A673 (cell line): ENCODE measurements around the gene METAP2. TPM values are rescaled to one million over a fixed set of nuclear protein-coding genes. Genes with fewer than 3 reads are reported as not detected.

Experiments
- BruUV-seq: library from RNA; stranded (reverse); fragments of 400-500 nt; replicated peaks from 2 replicates; lab custom pipeline; 2021; lab: Mats Ljungman, UMichigan
- CTCF ChIA-PET: fragments of 300-600 bp; sonication (Branson Sonifier 250); formaldehyde crosslinking; loops from one replicate; lab custom pipeline; 2022; ENCODE audit warnings: antibody characterized with exemption; lab: Charles Lee
- POLR2A ChIA-PET: fragments of 300-600 bp; sonication (Branson Sonifier 250); formaldehyde crosslinking; loops from one replicate; lab custom pipeline; 2022; ENCODE audit warnings: antibody characterized with exemption; ENCODE audit not compliant: low non-redundant PET; lab: Charles Lee
- DNase-seq: peaks from one replicate; pipeline ENCODE4 v3.0.0-alpha.2; 2015; ENCODE audit warnings: low spot score
- H3K27ac ChIP-seq: fragments of 200-600 bp; sonication (generic); 2 replicates; pipeline ENCODE4 v1.5.1; 2016; ENCODE audit warnings: mixed run types, low read depth, mild to moderate bottlenecking, mixed read lengths, antibody characterized with exemption, low read length; ENCODE audit not compliant: poor library complexity, severe bottlenecking
- H3K27me3 ChIP-seq: fragments of 200-600 bp; sonication (generic); replicated peaks from 2 replicates; pipeline ENCODE4 v1.6.1; 2017; ENCODE audit warnings: mixed run types, low read depth, mild to moderate bottlenecking, mixed read lengths, antibody characterized with exemption, low read length; ENCODE audit not compliant: insufficient read depth, poor library complexity
- H3K36me3 ChIP-seq: fragments of 200-600 bp; sonication (generic); 2 replicates; pipeline ENCODE4 v1.6.1; 2016; ENCODE audit warnings: mixed run types, mild to moderate bottlenecking, mixed read lengths, antibody characterized with exemption, low read length; ENCODE audit not compliant: insufficient read depth, poor library complexity, severe bottlenecking
- H3K4me1 ChIP-seq: fragments of 200-600 bp; sonication (generic); 2 replicates; pipeline ENCODE4 v1.6.1; 2017; ENCODE audit warnings: mixed run types, mild to moderate bottlenecking, mixed read lengths, antibody characterized with exemption, low read length; ENCODE audit not compliant: insufficient read depth, poor library complexity, severe bottlenecking
- H3K4me3 ChIP-seq: fragments of 200-600 bp; sonication (generic); 2 replicates; pipeline ENCODE4 v1.5.1; 2016; ENCODE audit warnings: low read depth, mixed run types, mild to moderate bottlenecking, mixed read lengths, low read length; ENCODE audit not compliant: poor library complexity, severe bottlenecking
- H3K9me3 ChIP-seq: fragments of 200-600 bp; sonication (generic); 2 replicates; pipeline ENCODE4 v1.6.1; 2016; ENCODE audit warnings: mixed run types, low read depth, mild to moderate bottlenecking, mixed read lengths, antibody characterized with exemption, low read length; ENCODE audit not compliant: poor library complexity, severe bottlenecking
- EZH2 ChIP-seq: fragments of 200-600 bp; sonication (generic); IDR thresholded peaks from 2 replicates; pipeline ENCODE4 v1.6.1; 2017; ENCODE audit warnings: borderline replicate concordance, low read depth, mild to moderate bottlenecking, mixed read lengths, antibody characterized with exemption, low read length; ENCODE audit not compliant: poor library complexity, severe bottlenecking
- intact Hi-C: fragments of 100-400 bp; cut with micrococcal nuclease; formaldehyde crosslinking; loops from one replicate; pipeline ENCODE4 v1.10.0; 2022; ENCODE audit not compliant: unreplicated experiment
- total RNA-seq: library from RNA; stranded (reverse); gene quantifications from 2 replicates; pipeline ENCODE4 v1.2.3, GENCODE V29; 2021
- TF ChIP-seq, protein P1 (sequence below): fragments of 300-800, 200-600 bp; sonication (generic); conservative IDR thresholded peaks from 2 replicates; pipeline ENCODE4 v1.5.1; 2017; ENCODE audit warnings: low read depth, mild to moderate bottlenecking, antibody characterized with exemption, low read length, moderate library complexity, mixed read lengths

Gene METAP2
- total RNA-seq, 1 experiment from 2014 or later = 135 TPM

DNA sequence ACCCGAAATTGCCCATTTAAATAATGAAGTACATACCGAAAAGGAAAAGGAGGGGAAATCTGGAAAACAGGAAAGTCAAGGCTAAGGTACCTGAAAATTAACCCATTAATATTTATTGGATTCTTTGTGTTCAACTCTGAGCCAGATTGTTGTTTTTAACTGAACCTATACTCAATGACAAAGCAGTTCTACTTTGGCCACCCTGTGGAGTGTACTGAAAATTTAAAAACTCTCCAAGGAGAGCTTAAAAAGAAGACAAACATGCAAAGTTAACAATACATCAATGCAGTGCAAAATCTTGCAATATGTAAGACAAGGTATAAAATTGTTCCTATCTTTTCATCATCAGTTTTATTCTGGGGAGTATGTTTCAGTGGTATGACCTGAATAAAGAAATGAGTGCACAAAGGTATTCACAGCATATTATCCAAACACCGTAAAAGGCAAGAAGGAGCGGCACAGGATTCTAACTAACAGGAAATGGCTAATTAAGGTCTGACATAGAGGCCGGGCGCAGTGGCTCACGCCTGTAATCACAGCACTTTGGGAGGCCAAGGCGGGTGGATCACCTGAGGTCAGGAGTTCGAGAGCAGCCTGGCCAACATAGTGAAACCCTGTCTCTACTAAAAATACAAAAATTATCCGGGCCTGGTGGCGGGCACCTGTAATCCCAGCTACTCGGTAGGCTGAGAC lies 75.6 kb downstream of the METAP2 start:
- POLR2A ChIA-PET = no interaction called here
- no peak for TF ChIP-seq EZH2
- Histone ChIP-seq H3K9me3 (peaks cover 5% of the 10 kb centered on the region), H3K4me1 (peaks cover 29% of the 10 kb centered on the region), H3K27ac (no peak overlapping the region), H3K4me3 (peak overlapping the region; percentile 89), H3K36me3 (no peaks in the 10 kb centered on the region), H3K27me3 (no peaks in the 10 kb centered on the region)
- CTCF ChIA-PET = no interaction called here
- DNase-seq = no peak
- intact Hi-C loops = no loop called here
- BruUV-seq = no TSS peak

DNA sequence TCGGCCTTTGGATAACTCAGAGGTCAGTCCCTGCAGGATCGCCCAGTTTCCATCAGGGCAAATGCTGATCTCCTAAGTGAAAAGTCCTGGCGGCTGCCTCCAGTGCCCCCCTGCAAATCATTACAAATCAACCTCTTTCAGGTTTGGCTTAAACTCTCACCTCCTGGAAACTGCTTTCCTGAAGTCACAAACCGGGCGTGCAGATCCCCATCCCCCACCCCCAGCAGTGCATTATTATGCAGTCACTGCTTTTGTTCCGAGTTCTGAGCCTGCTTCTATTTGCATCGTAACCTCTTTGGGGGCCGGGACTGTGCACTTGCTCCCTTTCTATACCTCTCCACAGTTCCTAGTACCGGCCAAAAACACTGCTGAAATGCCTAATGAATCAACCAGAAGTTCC lies 77.4 kb downstream of the METAP2 start, which contains the start of gene USP44:
Gene USP44, minus strand, starts transcription at position 172 of the 400 bp plus-strand sequence. CDS start 17,220 bp downstream, outside the sequence.
- H3K27ac ChIP-seq = no peak within 1 kb of the TSS
- intact Hi-C loops = no loop called here
- no peak for DNase-seq
- POLR2A ChIA-PET = no interaction called here
- H3K27me3 ChIP-seq = no peaks in the 10 kb centered on the region
- TF ChIP-seq, protein P1, sequence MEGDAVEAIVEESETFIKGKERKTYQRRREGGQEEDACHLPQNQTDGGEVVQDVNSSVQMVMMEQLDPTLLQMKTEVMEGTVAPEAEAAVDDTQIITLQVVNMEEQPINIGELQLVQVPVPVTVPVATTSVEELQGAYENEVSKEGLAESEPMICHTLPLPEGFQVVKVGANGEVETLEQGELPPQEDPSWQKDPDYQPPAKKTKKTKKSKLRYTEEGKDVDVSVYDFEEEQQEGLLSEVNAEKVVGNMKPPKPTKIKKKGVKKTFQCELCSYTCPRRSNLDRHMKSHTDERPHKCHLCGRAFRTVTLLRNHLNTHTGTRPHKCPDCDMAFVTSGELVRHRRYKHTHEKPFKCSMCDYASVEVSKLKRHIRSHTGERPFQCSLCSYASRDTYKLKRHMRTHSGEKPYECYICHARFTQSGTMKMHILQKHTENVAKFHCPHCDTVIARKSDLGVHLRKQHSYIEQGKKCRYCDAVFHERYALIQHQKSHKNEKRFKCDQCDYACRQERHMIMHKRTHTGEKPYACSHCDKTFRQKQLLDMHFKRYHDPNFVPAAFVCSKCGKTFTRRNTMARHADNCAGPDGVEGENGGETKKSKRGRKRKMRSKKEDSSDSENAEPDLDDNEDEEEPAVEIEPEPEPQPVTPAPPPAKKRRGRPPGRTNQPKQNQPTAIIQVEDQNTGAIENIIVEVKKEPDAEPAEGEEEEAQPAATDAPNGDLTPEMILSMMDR = no peak
- TF ChIP-seq EZH2 = no peak
- H3K36me3 ChIP-seq = no peaks in the 10 kb centered on the region
- no TSS peak for BruUV-seq
- CTCF ChIA-PET = no interaction called here
- H3K9me3 ChIP-seq = peaks cover 5% of the 10 kb centered on the region
- H3K4me3 ChIP-seq = no peak within 1 kb of the TSS
- H3K4me1 ChIP-seq = peaks cover 13% of the 10 kb centered on the region

DNA sequence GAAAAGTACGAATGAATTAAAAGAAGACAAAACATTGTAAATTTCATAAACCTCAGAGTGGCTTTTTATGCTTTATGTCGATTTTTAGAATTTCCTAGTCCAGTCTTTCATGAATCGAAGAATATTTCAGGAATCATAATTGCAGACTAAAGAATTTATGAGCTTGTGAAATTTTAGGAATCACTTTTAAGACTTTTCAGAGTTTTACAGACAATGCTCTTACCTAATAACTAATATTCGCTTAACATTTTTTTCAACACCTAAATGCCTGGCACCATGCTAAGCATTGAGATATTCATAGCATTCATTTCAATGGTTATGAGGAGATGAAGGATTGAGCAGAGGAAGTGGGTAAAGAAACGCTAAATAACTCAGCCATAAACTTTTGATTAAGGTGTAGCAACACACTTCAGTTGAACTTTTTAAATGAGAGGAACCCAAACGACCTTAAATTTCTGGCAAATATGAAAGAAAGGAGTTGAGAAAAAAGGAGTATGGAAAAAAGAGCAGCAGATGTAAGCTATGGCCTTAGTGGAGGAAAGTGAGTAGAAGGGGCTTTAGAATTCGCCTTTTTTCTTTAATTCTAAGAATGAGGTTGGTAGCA lies 78.1 kb downstream of the METAP2 start:
- intact Hi-C loops = no loop called here
- ChIA-PET POLR2A (no interaction called here), CTCF (interaction anchor here (0.7 kb wide), 1 partner anchor 1736 kb away, joined by 3 read pairs; no protein-coding TSS in a partner anchor)
- no peaks in the 10 kb centered on the region for H3K36me3 ChIP-seq
- no peak for TF ChIP-seq EZH2
- TF ChIP-seq, protein P1 = no peak
- no peak overlapping the region for H3K4me3 ChIP-seq
- DNase-seq = no peak
- no peaks in the 10 kb centered on the region for H3K27me3 ChIP-seq
- peaks cover 5% of the 10 kb centered on the region for H3K9me3 ChIP-seq
- no TSS peak for BruUV-seq
- peaks cover 7% of the 10 kb centered on the region for H3K4me1 ChIP-seq
- H3K27ac ChIP-seq = no peak overlapping the region
